ENCODE results near the gene GRHL1.
"Not testable (repeated sequence)": the region's sequence is repeated elsewhere in the genome, so short reads cannot be mapped to it uniquely, and the experiment has no call there.

GRHL1 gene, protein sequence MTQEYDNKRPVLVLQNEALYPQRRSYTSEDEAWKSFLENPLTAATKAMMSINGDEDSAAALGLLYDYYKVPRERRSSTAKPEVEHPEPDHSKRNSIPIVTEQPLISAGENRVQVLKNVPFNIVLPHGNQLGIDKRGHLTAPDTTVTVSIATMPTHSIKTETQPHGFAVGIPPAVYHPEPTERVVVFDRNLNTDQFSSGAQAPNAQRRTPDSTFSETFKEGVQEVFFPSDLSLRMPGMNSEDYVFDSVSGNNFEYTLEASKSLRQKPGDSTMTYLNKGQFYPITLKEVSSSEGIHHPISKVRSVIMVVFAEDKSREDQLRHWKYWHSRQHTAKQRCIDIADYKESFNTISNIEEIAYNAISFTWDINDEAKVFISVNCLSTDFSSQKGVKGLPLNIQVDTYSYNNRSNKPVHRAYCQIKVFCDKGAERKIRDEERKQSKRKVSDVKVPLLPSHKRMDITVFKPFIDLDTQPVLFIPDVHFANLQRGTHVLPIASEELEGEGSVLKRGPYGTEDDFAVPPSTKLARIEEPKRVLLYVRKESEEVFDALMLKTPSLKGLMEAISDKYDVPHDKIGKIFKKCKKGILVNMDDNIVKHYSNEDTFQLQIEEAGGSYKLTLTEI

DNA sequence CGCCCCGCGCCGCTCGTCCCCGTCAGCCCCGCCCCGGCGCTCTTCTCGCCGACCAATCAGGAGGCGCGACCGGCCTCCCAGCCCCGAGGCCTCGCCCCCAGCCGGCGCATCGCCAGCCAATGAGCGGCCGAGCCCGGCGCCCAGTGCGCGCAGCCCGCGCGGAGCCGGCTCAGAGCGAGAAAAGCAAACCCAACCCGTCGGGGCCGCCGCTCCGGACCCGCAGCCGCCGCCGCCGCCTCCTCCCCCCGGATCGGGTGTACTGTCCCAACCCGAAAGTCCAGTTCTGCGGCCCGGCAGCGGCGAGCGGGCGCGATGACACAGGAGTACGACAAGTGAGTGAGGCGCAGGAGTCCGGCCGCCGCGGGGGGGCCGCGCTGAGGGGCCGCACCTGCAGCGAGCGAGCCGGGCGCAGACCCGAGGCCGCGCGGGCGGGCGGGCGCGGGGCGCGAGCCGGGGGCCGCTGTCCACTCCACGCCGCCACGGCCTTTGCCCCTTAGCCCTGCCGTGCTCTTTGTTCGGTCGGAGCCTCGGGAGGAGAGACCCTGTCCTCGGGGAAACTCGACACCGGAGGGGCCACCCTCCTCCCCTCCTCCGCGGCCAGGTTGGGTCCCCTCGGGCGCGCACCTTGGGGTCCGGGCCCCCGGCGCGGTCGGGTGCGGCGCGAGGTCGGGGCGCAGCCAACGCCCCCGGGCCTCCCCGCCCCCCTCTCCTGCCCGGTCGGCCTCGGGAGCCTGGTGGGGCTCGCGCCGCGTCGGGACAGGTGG is at the start of gene GRHL1:
Gene GRHL1, plus strand, starts transcription at position 172 of the 764 bp plus-strand sequence. Its CDS starts 141 bp downstream, at position 313.
- peak; percentile 82 to 89 for DNase-seq

DNA sequence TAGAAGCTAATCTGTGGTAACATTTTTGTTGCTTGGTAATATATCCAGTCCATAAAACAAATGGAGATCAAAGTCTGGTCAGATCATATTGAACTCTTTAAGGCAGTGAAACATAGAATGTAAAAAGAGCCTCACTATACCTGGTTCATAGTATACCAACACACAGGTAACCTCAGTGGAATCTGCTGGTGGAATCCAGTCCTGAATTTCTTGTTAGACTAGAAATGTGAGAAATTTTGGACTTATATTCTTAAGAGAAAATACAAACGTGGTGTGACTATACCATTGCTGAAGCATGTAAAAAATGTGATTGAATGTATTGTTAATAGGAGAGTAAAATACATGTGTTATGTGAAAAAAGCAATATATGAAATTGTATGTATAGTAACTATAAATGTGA is 46.1 kb upstream of the GRHL1 start:
- DNase-seq: no peak

DNA sequence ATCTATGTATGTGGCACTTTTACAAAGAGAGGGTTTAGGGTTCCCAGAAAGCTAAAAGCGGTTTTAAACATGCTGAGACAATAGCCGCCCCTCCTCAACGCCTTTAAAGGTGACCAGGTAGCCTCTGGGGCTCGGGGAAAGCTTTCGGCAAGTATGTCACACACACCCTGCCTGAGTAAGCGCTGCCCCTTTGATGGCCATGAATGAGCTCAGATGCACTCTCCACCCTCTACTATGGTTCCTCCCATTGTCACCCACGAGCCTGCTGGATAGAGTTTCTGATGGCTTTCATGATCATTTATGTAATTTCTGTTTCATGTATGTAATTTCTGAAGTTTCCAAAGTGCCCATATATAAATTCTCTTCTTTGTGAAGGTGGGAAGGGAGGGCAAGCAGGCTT is 44.1 kb upstream of the GRHL1 start:
- DNase-seq: no peak

DNA sequence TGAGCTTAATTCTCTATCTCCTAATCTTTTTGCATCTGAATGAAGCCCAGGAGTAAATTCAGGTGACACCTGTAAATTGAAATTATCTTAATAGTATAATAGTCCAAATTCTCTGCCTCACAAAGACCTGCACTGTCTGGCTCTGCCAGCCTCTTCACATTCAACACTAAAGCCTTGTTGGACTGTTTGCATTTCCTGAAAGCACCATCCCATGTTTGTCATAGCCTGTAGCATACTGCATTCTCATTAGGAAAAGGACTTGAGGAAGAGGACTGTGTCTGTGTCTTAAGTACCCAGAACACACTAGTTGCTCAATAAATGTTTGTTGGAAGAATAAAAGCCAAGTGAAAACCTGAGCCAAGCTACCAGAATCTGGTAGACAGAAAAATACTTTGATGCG is 42.9 kb upstream of the GRHL1 start:
- no peak for DNase-seq

DNA sequence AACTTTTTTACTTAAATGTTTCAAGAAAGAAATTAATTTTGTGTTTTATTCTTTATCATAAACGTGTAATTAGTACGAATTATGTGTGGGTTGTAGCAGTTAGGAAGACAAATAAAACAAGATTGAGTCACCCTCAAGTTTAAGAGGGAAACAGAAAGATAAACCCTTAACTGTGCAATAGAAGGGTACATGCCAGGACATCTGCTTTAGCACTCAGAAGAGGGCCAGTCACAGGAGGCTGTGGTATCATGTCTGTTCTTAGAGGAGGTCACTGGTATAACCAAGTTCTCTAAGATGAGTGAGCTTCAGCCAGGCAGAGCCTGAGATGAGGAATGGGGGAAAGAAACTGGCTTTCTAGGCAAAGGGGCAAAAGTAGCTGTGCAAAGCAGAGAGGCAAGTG is 42.4 kb upstream of the GRHL1 start:
- DNase-seq: no peak

DNA sequence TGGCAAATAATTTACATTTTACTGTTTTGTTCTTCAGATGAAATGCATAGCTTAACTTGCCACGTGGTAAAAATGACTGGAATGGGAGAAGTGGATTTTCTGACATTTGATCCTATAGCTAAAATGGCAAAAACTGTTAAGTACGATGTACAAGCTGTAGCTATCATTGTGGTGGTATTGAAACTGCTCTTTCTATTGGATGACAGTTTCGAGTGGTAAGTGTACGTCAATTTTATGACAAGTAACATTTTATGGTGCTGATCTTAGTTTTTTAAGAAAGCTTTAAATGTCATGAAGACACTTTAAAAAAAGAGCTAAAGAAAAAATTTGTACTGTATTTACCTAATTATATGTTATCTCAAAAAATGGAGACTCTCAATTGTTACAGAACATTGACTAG is 40.8 kb upstream of the GRHL1 start:
- no peak for DNase-seq

DNA sequence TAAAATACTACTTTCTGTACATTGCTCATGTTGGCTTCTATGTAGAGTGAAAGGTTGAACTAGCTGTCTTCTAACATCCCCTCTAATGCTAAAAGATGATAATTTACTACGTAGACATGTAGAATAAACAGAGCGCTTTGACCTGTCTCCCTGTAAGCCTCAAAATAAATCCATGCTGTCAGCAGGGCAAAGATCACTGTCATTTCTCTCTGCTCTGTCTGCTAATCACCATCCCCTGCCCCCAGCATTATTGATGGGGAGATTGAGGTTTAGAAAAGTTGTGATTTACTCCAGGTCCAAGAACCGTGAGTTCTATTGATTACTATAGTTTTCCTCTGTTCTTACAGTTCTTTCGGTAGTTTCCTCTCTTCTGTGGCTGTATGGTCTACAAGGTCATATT is 39.0 kb upstream of the GRHL1 start:
- DNase-seq: no peak

DNA sequence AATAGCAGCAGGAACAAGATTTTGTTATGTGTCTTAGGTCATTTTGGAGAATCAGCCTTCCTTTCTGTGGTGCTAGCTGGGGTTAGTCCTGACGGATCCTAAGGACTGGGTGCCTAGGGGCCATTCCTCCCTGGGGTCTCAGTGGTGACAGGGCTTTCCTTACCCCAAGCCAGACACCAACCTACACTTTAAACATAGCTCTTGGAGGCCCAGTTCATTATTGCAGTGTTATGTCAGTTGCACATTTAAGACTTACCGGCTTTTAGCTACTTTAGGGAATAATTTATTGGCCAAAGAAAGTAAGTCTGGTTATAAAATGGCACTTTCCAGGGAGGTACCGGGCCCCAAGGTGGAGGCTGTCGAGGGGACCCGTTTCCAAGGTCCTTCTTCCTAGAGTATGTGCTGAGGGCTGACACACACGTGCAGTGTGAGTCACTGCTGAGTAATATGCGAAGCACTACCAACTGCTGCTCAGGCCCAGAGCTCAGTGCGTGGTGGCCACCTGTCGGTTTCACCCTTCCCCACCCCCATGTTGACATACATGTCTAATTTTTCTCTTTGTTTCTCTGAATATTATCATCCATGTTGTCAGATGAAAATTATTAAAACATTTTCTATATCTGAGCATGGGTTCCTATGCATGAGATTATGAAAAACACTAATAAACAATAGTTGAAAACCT is 37.0 kb upstream of the GRHL1 start:
- peak; percentile 11 to 27 for DNase-seq

DNA sequence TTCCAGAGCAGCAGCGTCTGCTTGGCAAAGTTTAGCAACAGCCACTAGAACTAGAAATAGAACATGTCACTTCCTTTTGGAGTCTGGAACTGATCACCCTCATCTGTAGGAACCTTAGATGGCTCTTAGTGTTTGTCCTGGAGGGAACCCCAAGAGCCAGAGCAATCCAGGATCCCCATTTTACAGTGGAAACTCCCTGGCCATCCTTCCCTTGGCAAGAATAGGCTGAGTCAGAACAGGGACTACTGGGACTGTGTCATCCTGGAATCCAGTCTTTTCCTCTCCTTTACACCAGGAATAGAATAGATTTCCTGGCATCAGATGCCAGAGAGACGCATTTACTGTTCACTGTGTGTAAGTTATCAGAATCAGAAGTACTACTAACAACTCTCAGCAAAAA is 33.2 kb upstream of the GRHL1 start:
- no peak for DNase-seq

DNA sequence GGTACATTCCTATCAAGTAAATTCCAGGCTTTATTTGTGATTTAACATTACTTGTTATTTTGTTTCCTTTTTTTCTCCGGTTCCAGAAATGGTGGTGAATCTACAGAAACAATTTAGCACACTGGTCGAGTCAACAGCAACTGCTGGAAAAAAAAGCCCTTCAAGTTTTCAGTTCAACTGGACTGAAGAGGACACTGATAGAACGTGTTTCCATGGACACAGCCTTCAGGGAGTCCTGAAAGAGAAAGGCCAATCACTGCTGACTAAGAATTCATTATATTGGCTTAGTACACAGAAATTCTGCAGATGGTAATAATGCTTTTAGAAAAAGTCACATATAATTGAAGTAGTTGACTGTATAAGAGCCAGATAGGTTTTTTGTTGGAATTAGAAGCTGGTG is 32.0 kb upstream of the GRHL1 start:
- DNase-seq: no peak

DNA sequence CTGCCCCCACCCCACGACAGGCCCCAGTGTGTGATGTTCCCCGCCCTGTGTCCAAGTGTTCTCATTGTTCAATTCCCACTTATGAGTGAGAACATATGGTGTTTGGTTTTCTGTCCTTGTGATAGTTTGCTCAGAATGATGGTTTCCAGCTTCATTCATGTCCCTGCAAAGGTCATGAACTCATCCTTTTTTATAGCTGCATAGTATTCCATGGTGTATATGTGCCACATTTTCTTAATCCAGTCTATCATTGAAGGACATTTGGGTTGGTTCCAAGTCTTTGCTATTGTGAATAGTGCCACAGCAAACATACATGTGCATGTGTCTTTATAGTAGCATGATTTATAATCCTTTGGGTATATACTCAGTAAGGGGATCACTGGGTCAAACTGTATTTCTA is 24.5 kb upstream of the GRHL1 start:
- not testable (repeated sequence) for DNase-seq

DNA sequence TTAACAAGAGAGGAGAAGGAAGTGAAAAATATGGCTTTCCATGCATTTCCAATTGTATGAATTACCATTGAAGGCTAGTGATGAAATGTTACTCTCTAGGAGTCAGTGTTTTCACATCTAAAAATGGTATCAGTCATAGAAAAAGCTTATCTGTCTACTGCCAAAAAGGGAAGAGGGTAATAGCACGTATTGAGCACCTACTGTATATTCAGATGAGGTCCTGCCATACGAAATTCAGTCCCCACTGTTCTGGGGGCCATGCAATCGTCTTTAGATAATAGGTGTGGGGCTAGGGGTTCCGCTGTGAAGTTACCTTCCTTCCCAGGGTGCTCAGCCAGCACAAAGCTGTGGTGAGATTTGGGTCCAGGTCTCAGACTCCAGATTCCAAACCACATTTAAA is 14.2 kb upstream of the GRHL1 start:
- DNase-seq: no peak

DNA sequence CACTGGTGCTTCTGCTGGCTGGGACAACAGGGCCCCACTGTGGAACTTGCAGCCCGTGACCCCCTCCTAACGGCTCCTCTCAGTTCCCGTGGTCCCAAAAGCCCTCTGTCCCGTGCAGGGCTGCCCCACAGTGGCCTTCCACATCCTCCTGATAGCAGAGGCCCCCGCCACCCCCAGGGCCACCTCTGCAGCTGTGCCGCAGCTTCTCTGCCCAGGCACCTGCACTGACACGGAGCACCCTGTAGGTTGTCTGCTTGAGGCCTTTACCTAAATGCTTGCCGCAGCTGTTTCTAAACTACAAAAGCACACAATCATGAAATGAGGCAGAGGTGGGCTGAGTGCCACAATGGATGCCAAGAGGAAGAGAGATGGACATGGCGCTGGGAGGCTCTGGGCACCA is 13.5 kb upstream of the GRHL1 start:
- no peak for DNase-seq

DNA sequence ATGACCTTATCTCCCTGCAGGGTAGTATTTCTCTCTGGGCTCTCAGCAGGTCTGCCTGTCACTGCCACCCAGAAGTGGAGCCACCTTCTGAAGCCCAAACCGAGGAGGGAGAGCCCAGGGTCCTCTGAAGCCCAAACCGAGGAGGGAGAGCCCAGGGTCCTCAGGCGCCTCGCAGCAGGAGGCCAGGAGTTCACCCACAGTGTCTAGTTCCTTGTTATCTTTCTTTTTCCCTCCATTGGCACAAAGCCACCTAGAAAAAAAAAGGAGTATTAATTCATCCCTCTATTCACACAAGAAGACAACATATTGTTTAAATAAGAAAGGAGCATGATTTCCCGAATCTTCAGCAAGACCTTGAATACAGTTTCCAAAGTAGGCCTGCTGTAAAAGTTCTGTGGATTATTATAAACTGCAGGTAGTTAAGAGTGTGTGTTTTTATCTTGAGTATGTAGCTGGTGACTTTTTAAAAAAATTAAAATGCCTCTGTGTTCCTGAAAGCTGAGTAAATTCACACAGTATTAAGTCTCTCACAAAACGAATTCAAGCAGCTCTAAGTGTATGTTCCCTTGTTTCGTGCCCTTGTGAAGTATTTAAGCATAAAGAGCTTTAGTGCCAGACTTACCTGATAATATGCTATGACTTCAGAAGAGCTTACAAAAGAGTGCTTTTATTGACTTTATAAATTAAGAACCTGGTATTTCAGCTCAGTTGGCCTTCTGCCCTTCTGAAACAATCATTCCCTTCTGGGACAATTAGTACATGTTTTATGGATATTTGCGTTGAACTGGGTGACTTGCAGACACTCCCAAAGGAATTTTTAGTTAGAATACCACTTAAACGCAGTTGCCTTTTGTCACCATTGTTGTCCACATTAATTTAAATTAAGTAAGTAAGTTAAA is 11.7 kb upstream of the GRHL1 start:
- DNase-seq: no peak

DNA sequence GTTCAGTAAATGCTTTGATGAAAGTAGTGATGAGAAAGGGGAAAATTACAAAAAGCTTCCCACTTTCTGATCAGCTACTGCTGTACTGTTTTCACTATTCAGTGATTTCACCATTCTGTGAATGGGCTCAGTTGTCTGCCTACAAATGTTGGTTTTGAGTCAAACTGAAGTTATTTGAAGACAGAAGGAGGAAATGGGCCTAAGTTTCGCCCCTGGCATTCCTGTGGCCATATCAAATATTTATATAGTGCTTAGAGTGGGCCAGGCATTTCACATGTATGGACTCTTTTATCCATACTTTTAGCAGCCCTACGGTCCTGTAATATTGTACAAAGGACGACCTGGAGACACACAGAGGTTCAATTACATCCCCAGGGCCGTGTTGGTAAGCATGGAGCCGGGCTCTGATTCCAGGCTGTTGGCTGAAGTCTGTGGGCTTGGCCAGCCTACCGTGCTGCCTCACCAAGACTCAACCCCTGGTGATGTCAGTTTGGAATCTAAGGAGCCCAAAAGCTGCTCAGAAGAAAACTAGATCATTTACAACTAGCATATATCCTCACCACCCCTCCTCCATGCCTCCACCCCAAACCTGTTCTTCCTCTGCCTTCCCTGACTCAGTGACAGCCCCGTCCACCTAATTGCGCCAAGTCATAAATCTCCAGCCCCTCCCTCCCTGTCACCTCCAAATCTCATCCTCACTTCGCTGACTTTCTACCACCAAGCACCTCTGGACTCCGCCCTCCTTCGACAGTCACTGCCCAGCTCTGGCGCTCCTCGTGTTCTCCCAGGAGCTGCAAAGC is 10.1 kb upstream of the GRHL1 start:
- DNase-seq: no peak

DNA sequence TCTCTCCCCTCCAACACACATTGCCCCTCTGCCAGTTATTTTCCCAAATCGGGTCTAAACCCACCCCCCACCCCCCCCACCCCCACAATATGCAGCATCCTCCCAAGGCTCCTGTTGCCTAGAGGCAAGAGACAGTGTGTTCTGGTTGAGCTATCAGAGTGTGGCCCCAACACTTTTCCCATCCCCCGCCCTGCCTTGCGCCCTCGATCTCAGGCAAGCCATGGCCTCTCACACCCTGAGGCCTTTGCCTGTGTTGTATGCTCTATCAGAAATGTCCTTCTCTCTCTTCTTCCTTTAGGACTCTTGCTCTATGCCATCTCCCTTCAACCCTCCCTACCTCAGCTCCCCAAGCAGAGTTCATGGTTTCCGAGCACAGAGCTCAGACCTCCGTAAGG is 9.5 kb upstream of the GRHL1 start:
- no peak for DNase-seq

DNA sequence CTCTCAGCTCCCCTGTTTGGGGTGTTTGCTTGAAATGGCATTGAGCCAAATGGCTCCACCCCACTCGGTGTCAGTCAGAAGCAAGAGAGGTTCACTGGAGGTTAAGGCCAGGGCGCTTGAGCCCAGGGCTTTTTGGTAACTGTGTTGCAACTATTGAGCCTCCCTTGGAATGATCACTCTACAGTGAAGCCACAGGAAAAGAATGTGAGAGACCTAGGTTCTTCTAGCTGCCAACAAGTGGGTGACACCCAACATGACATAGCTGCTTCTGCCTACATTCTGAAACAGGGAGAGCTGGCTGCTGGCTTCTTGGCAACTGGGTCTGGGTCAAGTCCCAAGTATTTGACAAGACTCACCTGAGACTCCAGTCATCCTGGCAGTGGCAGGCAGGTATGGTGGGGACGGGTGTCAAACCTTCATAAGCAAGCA is 7.1 kb upstream of the GRHL1 start:
- DNase-seq: no peak

DNA sequence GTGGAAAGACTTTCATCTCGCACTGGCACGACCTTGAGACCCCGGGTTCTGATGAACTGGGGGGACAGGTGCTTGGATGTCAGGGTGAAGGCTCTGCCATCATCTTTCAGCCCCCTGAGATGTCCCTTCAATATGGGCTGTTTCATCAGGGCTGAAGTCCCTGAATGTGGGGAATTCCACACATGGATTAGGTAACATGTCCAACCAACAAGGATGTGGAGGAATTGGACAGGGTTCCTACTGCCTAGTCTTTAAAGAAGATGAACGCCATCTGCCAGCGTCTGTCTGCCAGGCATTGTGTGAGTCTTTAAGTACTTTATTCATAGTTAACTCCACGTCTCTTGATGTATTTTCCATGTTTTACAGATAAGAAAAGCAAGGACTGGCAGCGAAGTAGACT is 5.9 kb upstream of the GRHL1 start:
- no peak for DNase-seq

DNA sequence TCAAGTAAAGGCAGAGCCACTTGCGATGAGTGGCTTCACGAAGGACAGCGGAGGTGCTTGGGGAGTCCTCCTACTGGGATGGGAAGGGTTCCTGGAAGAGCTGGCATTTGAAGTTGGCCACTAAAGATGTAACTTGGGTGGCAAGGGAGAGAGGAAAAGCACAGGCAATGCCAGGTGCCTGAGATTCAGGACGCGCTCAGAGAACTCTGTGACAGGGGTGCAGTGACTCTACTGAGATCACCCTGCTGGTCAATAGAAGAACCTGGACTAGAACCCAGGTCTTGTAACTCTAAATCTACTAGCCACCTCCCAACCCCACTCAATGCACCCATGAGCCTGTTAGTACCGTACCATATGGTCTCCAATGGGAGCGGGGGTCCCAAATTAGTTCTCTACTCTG is 5.4 kb upstream of the GRHL1 start:
- no peak for DNase-seq

DNA sequence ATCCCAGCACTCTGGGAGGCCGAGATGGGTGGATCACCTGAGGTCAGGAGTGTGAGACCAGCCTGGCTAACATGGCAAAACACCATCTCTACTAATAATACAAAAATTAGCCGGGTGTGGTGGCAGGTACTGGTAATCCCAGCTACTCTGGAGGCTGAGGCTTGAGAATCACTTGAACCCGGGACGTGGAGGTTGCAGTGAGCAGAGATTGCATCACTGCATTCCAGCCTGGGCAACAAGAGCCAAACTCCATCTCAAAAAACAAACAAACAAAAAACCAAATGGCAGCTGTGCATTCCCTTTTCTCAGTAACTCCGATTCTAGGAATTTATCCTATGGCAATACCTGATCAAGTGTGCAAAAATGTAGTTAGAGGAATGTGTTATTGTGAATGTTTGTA is 4.7 kb upstream of the GRHL1 start:
- no peak for DNase-seq

DNA sequence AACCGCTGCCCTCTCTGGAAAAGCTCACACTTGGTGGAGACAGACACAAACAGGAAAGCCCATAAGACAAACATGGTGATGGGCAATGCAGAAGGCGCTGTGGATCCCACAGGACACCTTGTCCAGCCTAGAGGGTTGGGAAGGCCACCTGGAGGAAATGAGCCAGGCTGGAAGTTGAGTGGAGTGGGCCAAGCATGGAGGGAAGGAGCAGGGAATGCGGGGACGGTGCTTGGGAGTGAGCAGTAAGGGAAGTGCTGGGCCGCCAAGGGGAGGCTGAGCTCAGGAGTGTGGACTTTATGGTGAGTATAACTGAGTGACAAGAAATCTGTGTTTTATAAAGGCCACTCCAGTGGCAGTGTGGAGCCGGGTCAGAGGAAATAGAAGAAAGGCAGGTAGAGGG is 2.8 kb upstream of the GRHL1 start:
- DNase-seq: no peak
